Naive B cell (primary cell): Measurements from ENCODE around the gene PRRT4. TPM values are rescaled to one million over a fixed set of nuclear protein-coding genes. Genes with fewer than 3 reads are reported as not detected.

ENCODE experiments used
- ATAC-seq, 2 donors: fragments of 150-1000 bp; cut with Tn5 transposase; 2 replicates each; pipeline ENCODE4 v1.10.0; 2021; ENCODE audit warnings: low read depth in 2 of 2, mild to moderate bottlenecking in 2 of 2, moderate library complexity in 2 of 2
- DNase-seq: peaks from one replicate; pipeline ENCODE4 v3.0.0; 2022
- H3K27ac Mint-ChIP-seq, 6 donors: one replicate each; pipeline ENCODE4 v1.8.0; 2020 to 2022; ENCODE audit warnings: mild to moderate bottlenecking in 6 of 6, mixed read lengths in 6 of 6, moderate library complexity in 5 of 6, inconsistent platforms in 2 of 6
- H3K27me3 Mint-ChIP-seq, 3 donors: one replicate each; pipeline ENCODE4 v1.8.0; 2021 to 2022; ENCODE audit warnings: mixed read lengths in 3 of 3, mild to moderate bottlenecking in 1 of 3
- H3K36me3 Mint-ChIP-seq, 2 donors: one replicate each; pipeline ENCODE4 v1.8.0; 2020 to 2022; ENCODE audit warnings: mixed read lengths in 2 of 2, inconsistent platforms in 1 of 2, mild to moderate bottlenecking in 1 of 2
- H3K4me1 Mint-ChIP-seq, 3 donors: one replicate each; pipeline ENCODE4 v1.8.0; 2020 to 2022; ENCODE audit warnings: mixed read lengths in 3 of 3, inconsistent platforms in 1 of 3, mild to moderate bottlenecking in 1 of 3, moderate library complexity in 1 of 3
- H3K4me3 Mint-ChIP-seq, 8 donors: one replicate each; pipeline ENCODE4 v1.8.0; 2020 to 2022; ENCODE audit warnings: mild to moderate bottlenecking in 8 of 8, mixed read lengths in 8 of 8, moderate library complexity in 8 of 8, inconsistent platforms in 2 of 8
- H3K9me3 Mint-ChIP-seq, 7 donors: one replicate each; pipeline ENCODE4 v1.8.0; 2020 to 2022; ENCODE audit warnings: mixed read lengths in 7 of 7, mild to moderate bottlenecking in 5 of 7, inconsistent platforms in 2 of 7, moderate library complexity in 1 of 7
- polyA plus RNA-seq, 6 donors: library from polyadenylated mRNA; unstranded; fragments of 300-500 nt; fragmentation: Illumina TruSeq; gene quantifications; one replicate each; pipeline ENCODE4 v1.2.3, GENCODE V29; 2021; ENCODE audit warnings: low read depth in 6 of 6

PRRT4 gene
- polyA plus RNA-seq, 6 donors from 2014 or later = not detected

DNA sequence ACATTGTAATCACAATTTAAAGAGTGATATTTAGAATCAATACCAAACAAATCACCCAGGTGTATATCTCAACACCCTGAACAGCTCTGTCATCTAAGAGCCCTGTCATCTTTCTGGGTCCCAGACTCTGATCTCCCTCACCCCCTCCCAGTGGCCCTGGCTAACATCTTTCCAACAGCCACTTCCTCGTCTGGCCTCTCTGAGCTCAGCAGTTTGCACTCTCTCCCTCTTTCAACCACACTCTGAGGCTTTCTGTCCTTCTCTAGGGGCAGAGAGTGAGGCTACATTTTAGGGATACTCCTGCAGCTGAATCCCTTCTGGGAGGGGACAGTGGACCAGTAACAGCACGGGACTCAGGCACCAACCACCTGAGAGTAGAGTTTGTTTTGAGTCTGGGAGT is 17.1 kb upstream of the PRRT4 start:
- Mint-ChIP-seq H3K27ac (peak overlapping the region in 1 of 6 donors; percentile 80), H3K4me3 (no peak overlapping the region), H3K4me1 (no peaks in the 10 kb centered on the region), H3K27me3 (peaks cover 8 to 19% (median 14%) of the 10 kb centered on the region in 3 donors), H3K9me3 (peaks cover 0 to 4% (median 0%) of the 10 kb centered on the region in 7 donors), H3K36me3 (no peaks in the 10 kb centered on the region)
- DNase-seq = no peak
- ATAC-seq = no peak

DNA sequence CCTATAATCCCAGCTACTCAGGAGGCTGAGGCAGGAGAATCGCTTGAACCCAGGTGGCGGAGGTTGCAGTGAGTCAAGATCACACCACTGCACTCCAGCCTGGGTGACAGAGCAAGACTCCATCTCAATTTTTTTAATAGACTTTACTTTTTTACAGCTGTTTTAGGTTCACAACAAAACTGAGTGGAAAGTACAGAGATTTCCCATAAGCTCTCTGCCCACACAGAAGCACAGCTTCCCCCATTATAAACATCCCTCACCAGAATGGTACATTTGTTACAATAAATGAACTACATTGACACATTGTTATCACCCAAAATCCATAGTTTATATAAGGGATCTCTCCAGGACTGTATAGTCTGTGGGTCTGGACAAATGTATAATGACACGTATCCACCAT is 14.6 kb upstream of the PRRT4 start:
- DNase-seq = no peak
- no peak for ATAC-seq
- no peaks in the 10 kb centered on the region for H3K4me1 Mint-ChIP-seq
- H3K27me3 Mint-ChIP-seq = peaks cover 15 to 22% (median 22%) of the 10 kb centered on the region in 3 donors
- H3K36me3 Mint-ChIP-seq = no peaks in the 10 kb centered on the region
- H3K27ac Mint-ChIP-seq = no peak overlapping the region
- H3K9me3 Mint-ChIP-seq = peaks cover 0 to 4% (median 0%) of the 10 kb centered on the region in 7 donors
- H3K4me3 Mint-ChIP-seq = no peak overlapping the region

DNA sequence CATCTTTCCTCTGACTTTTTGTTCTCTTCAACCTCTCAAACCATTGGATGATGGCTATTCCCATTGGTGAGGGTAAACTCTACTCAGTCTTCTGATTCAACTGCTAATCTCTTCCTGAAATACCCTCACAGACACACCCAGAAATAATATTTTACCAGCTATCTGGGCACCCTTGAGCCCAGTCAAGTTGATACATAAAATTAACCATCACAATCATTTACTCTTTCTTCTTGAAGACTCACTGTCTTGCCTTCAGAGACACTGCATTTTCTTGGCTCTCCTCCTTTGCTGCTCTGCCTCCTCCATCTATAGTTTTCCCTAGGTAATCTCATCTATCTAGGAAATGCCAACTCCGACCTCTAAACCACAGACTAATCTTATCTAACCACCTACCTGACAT is 12.6 kb upstream of the PRRT4 start:
- DNase-seq (no peak), ATAC-seq (no peak)
- Mint-ChIP-seq H3K9me3 (peaks cover 0 to 4% (median 0%) of the 10 kb centered on the region in 7 donors), H3K4me3 (no peak overlapping the region), H3K4me1 (no peaks in the 10 kb centered on the region), H3K36me3 (no peaks in the 10 kb centered on the region), H3K27me3 (peaks cover 22 to 30% (median 25%) of the 10 kb centered on the region in 3 donors), H3K27ac (peak overlapping the region in 1 of 6 donors; percentile 48)

DNA sequence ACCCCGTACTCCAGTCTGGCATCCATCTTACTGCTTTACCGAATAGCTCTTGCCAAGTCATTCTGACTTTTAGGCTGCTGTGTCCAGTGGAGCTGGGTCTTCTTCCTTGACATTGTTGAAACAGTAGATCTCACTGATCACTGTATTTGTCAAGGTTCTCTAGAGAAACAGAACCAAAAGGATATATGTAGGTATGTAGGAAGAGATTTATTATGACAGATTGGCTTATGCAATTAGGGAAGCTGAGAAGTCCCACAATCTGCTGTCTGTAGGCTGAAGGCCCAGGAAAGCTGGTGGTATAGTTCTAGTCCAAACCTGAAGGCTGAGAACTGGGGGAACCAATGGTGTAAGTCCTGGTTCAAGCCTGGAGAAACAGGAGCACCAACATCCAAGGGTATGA is 12.1 kb upstream of the PRRT4 start:
- DNase-seq (no peak), ATAC-seq (no peak)
- Mint-ChIP-seq H3K4me1 (no peaks in the 10 kb centered on the region), H3K4me3 (no peak overlapping the region), H3K27me3 (peaks cover 22 to 34% (median 25%) of the 10 kb centered on the region in 3 donors), H3K27ac (no peak overlapping the region), H3K9me3 (peaks cover 0 to 4% (median 0%) of the 10 kb centered on the region in 7 donors), H3K36me3 (no peaks in the 10 kb centered on the region)

DNA sequence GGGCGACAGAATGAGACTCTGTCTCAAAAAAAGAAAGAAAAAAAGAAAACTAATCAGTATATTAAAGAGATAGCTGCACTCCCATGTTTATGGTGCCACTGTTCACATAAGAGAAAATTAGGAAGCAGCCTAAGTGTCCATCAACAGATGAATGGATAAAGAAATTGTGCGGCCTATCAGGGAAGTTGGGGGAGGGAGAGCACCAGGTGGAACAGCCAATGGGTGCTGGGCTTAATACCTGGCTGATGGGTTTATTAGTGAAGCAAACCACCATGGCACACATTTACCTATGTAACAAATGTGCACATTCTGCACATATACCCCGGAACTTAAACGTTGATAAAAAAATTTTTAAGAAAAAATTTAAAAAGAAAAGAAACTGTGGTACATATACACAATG is 9.0 kb upstream of the PRRT4 start:
- peaks cover 0 to 4% (median 2%) of the 10 kb centered on the region in 7 donors for H3K9me3 Mint-ChIP-seq
- no peak overlapping the region for H3K4me3 Mint-ChIP-seq
- peaks cover 35 to 54% (median 42%) of the 10 kb centered on the region in 3 donors for H3K27me3 Mint-ChIP-seq
- DNase-seq = no peak
- H3K36me3 Mint-ChIP-seq = no peaks in the 10 kb centered on the region
- H3K4me1 Mint-ChIP-seq = no peaks in the 10 kb centered on the region
- H3K27ac Mint-ChIP-seq = no peak overlapping the region
- no peak for ATAC-seq

DNA sequence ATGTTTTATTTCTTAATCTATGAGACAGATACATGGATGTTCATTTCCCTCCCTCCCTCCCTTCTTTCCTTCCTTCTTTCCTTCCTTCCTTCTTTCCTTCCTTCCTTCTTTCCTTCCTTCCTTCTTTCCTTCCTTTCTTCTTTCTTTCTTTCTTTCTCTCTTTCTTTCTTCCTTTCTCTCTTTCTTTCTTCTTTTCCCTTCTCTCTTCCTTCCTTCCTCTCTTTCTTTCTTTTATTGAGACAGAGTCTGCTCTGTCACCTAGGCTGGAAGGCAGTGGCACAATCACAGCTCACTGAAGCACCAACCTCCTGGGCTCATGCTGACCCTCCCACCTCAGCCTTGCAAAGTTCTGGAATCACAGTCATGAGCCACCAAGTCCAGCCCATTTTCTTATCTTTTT is 5.5 kb upstream of the PRRT4 start:
- Mint-ChIP-seq H3K27ac (no peak overlapping the region), H3K9me3 (peaks cover 0 to 2% (median 0%) of the 10 kb centered on the region in 7 donors), H3K4me1 (peaks cover 5 to 7% (median 6%) of the 10 kb centered on the region in 3 donors), H3K36me3 (no peaks in the 10 kb centered on the region), H3K4me3 (no peak overlapping the region), H3K27me3 (peaks cover 60 to 74% (median 69%) of the 10 kb centered on the region in 3 donors)
- no peak for ATAC-seq
- no peak for DNase-seq

DNA sequence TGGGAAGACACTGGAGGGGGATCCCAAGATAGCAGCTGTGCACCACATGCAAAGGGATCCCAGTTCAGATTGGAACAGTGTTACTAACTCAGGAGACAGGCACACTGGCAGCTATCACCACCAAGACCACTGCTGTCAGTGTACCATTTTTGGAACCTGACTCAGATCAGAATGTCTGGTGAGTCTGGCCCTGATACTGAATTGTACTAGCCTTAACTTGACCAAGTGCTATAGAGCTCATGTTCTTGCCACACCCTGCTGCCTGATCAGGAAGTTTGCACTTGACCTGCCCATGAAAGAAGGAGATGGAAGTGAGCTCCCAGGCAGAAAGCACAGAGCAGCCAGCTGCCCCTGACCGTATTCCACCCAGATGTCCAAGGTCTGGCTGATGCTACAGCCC is 4.8 kb upstream of the PRRT4 start:
- Mint-ChIP-seq H3K27ac (no peak overlapping the region), H3K9me3 (peaks cover 0 to 2% (median 0%) of the 10 kb centered on the region in 7 donors), H3K36me3 (no peaks in the 10 kb centered on the region), H3K4me3 (no peak overlapping the region), H3K27me3 (peaks cover 61 to 76% (median 71%) of the 10 kb centered on the region in 3 donors), H3K4me1 (peaks cover 9 to 11% (median 10%) of the 10 kb centered on the region in 3 donors)
- DNase-seq (no peak), ATAC-seq (no peak)

DNA sequence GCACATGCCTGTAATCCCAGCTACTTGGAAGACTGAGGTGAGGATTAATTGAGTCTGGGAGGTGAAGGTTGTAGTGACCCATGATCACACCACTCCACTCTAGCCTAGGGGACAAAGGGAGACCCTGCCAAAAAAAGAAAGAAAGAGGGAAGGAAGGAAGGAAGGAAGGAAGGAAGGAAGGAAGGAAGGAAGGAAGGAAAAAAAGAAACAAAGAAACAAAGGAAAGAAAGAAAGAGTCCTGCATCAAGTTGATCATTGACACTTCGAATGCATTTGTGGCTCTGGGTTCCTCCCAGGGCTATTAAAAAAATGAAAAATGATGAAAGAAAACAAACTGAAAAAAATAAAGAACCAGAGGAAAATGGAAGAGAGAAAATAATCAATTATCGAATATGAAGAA is 3.9 kb upstream of the PRRT4 start:
- Mint-ChIP-seq H3K4me1 (peaks cover 17 to 18% (median 18%) of the 10 kb centered on the region in 3 donors), H3K27ac (no peak overlapping the region), H3K27me3 (peaks cover 57 to 77% (median 71%) of the 10 kb centered on the region in 3 donors), H3K4me3 (no peak overlapping the region), H3K36me3 (no peaks in the 10 kb centered on the region), H3K9me3 (peaks cover 0 to 2% (median 0%) of the 10 kb centered on the region in 7 donors)
- ATAC-seq (no peak), DNase-seq (no peak)

DNA sequence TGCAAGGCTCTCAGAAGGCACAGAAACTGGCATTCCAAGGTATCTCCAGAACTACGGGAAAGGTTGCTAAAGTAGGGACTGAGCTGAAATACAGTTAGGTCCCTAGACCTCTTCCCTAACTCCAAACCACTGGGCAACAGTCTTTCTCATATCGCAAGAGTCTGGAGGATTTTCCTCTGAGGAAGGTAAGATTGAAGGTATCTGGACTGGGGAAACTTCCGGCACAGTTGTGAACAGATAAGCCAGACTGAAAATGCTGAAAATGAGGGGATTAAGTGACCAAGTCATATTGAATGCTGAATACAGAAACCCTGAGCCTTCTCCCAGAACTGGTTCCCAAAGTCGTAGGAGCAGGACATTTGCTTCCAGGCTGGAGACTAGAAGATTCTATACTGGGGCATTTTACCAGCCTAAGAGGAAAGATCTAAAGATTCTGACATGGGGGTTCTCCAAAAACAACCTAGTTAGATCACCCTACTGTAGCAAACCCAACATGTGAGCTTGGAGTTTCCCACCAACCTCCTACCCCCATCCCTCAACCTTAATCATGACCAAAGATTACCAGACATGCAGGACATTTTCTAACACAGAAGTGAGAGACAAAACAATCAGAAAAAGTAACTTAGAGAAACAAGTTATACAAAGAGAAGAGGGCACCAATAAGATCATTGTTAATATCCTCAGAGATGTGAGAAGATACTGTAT is 2.8 kb upstream of the PRRT4 start:
- Mint-ChIP-seq H3K4me1 (peaks cover 17 to 18% (median 18%) of the 10 kb centered on the region in 3 donors), H3K27ac (no peak overlapping the region), H3K27me3 (peaks cover 57 to 88% (median 78%) of the 10 kb centered on the region in 3 donors), H3K9me3 (peaks cover 0 to 2% (median 0%) of the 10 kb centered on the region in 7 donors), H3K36me3 (no peaks in the 10 kb centered on the region), H3K4me3 (no peak overlapping the region)
- DNase-seq (no peak), ATAC-seq (no peak)

DNA sequence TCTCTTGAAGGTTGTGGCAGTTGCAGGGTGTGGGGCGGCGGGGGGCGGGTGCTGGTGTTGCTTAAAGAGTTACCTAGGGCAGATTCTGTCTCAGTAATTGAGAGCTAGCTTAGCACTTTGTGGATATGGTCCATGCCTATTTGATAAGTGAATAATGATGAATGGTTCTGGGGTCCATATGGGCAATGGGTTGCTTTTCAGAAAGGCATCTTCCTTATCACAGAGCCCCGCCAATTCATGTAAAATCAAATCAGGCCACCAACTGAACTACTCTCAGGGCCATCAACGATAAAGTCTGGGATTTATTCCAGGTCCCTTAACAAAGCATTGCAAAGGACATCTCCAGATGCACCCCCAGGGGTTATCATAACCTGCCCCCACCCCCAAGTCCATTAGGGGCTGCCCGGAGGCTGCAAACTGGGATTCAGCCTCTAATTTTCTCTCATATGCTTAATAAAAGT is 1.8 kb upstream of the PRRT4 start:
- H3K4me3 Mint-ChIP-seq = peak overlapping the region in 3 of 8 donors; percentile 70 to 92 (median 77)
- H3K27me3 Mint-ChIP-seq = peaks cover 64 to 90% (median 84%) of the 10 kb centered on the region in 3 donors
- no peak overlapping the region for H3K27ac Mint-ChIP-seq
- DNase-seq = no peak
- no peaks in the 10 kb centered on the region for H3K36me3 Mint-ChIP-seq
- no peak for ATAC-seq
- peaks cover 17 to 18% (median 18%) of the 10 kb centered on the region in 3 donors for H3K4me1 Mint-ChIP-seq
- peaks cover 0 to 2% (median 0%) of the 10 kb centered on the region in 7 donors for H3K9me3 Mint-ChIP-seq

DNA sequence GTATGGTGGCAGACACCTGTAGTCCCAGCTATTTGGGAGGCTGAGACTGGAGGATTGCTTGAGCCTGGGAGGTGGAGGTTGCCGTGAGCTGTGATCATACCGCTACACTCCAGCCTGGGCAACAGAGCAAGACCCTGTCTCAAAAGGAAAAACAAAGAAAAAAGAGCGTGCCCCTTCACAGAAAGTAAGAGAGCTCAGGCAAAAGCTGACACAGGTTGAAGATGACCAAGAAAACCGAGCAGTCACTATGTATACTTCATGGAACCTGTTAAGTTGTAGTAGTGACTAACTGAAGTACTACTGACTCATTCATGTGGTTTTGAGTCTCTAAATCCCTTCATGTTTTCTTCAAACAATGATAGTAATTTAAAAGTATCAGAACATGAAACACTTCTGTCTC is 1.2 kb upstream of the PRRT4 start:
- Mint-ChIP-seq H3K27me3 (peaks cover 67 to 94% (median 88%) of the 10 kb centered on the region in 3 donors), H3K36me3 (no peaks in the 10 kb centered on the region)
- no peak for ATAC-seq

DNA sequence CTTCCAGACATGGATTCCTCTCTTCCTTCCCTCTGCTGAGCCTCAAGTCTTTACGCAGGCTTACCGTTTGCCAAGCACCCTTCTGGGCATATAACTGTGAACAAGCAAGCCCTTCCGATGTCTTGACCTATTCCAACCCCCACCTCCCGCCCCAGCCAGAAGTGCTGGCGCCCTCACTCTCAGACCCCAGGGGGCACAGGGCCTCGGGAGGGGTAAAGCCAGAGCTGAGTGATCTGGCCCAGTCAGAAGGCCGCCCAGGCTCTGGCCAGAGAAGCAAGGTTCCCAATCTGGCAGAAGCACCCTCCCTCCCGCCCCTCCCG is 1.2 kb downstream of the PRRT4 start:
- Mint-ChIP-seq H3K4me3 (peak overlapping the region in 4 of 8 donors; percentile 39 to 92 (median 68)), H3K4me1 (peaks cover 17 to 18% (median 18%) of the 10 kb centered on the region in 3 donors), H3K27ac (no peak overlapping the region), H3K9me3 (no peaks in the 10 kb centered on the region), H3K36me3 (no peaks in the 10 kb centered on the region), H3K27me3 (peaks cover 50 to 81% (median 76%) of the 10 kb centered on the region in 3 donors)
- DNase-seq = no peak
- no peak for ATAC-seq

More for the DNA sequence above, 1.2 kb upstream of the PRRT4 start:
- Mint-ChIP-seq H3K9me3 (peaks cover 0 to 2% (median 0%) of the 10 kb centered on the region in 7 donors), H3K27ac (no peak overlapping the region), H3K4me3 (peak overlapping the region in 6 of 8 donors; percentile 74 to 92 (median 84)), H3K4me1 (peaks cover 17 to 18% (median 18%) of the 10 kb centered on the region in 3 donors)
- DNase-seq = no peak

DNA sequence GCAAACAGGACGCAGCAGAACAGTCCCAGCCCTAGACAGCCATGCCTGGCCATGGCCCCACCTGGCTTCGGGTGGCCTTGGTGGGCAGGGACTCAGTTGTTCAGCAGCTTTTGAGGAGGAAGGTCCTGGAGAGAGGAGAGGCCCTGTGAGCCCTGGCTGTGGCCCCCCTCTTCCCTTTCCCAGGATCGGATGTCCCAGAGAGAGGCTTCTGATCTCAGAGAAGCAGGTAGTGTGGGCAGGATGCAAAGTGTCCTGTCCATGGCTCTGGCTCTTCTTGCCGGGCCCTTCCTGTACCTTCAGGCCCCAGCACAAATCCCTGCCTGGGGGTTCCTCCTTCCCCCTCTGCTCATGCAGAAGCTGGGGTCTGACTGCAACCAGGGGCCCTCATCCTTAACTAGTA is 1.6 kb downstream of the PRRT4 start:
- peaks cover 46 to 77% (median 73%) of the 10 kb centered on the region in 3 donors for H3K27me3 Mint-ChIP-seq
- DNase-seq (no peak), ATAC-seq (no peak)
- peak overlapping the region in 5 of 8 donors; percentile 8 to 82 (median 65) for H3K4me3 Mint-ChIP-seq
- H3K36me3 Mint-ChIP-seq = no peaks in the 10 kb centered on the region
- H3K9me3 Mint-ChIP-seq = no peaks in the 10 kb centered on the region
- H3K4me1 Mint-ChIP-seq = peaks cover 17 to 18% (median 18%) of the 10 kb centered on the region in 3 donors
- H3K27ac Mint-ChIP-seq = no peak overlapping the region

DNA sequence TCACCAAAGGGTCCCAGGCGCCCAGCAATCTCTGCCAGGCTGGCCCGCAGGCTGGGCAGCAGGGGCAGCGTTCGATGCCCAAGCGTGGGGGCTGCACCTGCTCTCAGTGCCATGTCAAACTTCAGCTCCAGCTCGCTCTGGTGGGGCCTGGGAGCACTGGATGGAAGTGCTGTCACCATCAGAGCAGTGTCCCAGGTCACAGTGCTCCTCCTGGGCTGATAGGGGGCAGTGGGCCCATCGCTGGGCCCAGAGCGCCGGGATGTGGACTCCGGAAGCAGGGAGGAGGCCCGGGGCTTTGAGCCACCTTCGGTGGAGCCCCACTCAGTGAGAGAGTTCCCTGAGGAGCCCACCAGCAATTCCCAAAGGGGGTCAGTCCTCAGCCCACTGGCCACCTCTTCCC is 2.2 kb downstream of the PRRT4 start:
- peaks cover 47 to 76% (median 72%) of the 10 kb centered on the region in 3 donors for H3K27me3 Mint-ChIP-seq
- H3K4me1 Mint-ChIP-seq = peaks cover 17 to 18% (median 18%) of the 10 kb centered on the region in 3 donors
- ATAC-seq (no peak), DNase-seq (no peak)
- no peaks in the 10 kb centered on the region for H3K36me3 Mint-ChIP-seq
- no peaks in the 10 kb centered on the region for H3K9me3 Mint-ChIP-seq
- H3K4me3 Mint-ChIP-seq = peak overlapping the region in 4 of 8 donors; percentile 8 to 82 (median 28)
- no peak overlapping the region for H3K27ac Mint-ChIP-seq
